ENCODE measurements around the gene PPP3R1.
"Not testable (repeated sequence)": the region's sequence is repeated elsewhere in the genome, so short reads cannot be mapped to it uniquely, and the experiment has no call there.

Gene PPP3R1

DNA sequence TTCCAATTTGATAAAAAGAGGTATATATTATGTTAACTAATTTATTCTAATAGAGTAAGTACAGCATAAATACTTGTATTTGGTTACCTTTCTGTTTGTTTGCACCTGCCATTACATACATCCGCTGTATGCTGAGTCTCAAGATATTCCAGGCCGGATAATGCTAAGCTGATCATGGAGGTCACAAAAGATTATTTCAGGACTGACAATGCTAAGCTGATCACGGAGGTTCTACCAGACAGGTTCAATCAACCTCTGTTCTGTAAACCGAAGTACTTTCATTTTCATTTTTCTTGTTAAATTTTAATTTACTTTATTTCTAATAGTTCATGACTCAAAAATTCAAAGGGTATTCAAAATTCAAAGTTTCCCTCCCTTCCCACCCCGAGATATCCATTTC lies 63.5 kb downstream of the PPP3R1 start:
- DNase-seq (ENCODE audit: low read depth): no peak

DNA sequence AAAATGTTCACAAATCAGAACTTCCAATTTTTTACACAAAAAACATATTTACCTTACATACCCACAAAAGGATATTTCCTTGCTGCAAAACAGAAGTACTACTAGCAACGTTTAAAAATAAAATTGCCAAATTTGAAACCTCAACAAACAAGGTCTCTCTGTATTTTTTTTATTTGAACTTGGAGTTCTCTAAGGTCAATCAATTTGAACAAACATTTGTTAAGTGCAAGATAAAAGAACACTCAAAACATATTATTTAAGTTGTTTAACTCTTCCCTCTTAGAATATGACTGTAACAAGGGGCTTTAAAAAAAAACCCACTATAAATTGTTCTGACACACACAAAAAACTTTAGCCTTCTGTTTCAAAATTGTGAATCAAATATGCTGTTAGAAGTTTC lies 65.0 kb downstream of the PPP3R1 start:
- no peak for DNase-seq (ENCODE audit: low read depth)

DNA sequence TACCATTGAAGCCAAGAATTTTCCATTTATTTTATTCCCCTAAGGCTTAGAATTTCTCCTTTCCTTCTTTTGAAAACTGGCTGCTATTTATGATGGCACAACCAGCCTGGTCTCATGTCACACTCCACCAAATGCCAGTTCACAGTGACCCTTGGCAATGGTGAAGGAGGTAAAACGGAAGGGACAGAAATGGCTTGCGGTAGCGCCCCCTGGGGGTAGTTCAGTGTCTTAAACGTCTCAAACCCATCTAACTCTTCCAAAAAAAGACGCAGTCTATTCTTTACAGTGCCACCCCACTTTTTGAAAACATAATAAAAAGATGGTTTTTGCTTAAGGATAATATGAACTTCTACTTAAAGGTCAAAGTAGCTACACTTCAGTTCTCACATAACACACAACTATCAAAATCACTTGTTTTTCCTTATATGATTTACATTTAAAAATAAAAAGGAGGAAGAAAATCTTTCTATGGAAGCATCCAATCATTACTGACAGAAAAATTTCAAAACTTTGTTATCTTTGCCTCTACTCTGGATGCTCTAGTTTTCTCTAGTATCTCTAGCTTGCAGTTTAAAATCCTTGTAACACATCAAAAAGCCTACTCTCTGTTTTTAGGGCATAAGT lies 66.7 kb downstream of the PPP3R1 start:
- DNase-seq (ENCODE audit: low read depth): peak; percentile 30

DNA sequence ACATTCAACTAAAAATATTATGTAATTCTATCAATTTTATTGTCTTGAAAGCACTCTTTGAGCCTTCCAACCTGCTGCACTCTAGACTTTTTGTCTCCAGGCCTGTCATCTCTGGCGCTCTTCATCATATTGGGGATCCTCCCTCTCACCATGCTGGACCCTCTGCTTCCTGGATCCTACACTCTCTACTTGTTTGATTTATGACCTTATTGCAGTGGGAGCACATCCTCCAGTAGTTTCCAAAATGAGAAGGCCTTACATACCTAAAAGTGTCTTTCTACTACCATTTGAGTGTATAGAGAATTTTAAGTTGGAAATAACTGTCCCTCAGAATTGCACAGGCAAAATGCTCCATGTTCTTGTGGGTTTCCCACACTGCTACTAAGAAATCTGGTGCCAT lies 69.4 kb downstream of the PPP3R1 start:
- no peak for DNase-seq (ENCODE audit: low read depth)

DNA sequence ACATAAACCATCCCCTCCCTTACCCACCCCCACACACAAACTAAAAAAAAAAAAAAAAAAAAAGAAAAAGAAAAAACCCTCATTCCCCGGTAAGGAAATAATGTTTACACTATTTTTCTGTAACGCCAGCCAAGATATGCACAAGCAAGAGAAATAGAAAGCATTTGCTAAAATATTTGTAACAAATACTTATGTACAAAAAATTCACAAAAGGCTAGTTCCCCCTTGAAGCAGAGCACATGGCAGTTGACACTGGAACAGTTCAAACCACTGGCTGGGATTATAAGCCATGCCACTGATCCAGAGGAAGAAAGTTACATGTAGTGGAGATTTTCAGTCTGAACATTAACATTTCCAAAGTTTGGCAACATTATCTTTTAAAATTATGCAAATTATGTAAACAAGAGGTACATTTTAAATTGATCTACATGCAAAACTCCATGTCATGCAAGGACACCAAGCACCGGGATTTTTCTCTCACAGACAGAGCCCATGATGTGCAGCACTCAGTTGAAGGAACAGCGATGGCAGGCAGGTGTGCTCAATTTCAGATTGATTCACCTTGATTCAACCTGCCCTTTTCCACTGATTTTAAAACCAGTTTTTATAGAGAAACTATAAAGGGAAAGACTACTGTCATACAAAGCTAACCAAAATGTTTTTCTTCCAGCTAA lies 73.2 kb downstream of the PPP3R1 start:
- DNase-seq (ENCODE audit: low read depth): no peak

DNA sequence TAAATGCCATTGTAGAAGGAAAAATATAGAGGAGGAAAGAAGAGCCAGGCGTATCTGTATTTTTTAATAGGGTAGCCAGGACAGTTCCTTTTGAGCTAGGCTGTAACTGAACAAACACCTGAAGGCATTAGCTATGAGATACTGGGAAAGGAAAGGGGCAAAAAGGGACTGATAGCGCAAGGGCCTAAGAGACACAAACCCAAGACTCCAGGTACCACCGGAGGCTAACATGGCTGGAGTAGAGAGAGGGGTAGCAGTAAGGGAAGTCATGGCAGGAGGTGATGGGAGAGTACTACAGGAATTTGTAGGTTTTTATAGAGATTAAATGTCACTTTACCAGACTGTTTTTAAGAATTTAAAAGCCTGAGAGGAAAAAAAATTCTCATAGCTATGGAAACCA lies 73.9 kb downstream of the PPP3R1 start:
- DNase-seq (ENCODE audit: low read depth): no peak

DNA sequence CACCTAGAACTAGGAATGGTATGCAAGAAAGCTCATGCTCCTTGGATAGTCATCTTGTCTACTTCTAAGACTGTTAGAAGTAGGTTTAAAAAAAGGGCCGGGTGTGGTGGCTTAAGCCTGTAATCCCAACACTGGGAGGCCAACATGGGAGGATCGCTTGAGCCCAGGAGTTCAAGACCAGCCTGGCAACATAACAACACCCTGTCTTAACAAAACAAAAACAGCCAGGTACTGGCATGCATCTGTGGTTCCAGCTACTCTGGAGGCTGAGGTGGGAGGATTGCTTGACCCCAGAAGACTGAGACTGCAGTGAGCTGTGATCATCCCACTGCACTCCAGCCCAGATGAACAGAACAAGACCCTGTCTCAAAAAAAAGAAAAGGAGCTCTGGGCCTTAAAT lies 74.8 kb downstream of the PPP3R1 start:
- no peak for DNase-seq (ENCODE audit: low read depth)

DNA sequence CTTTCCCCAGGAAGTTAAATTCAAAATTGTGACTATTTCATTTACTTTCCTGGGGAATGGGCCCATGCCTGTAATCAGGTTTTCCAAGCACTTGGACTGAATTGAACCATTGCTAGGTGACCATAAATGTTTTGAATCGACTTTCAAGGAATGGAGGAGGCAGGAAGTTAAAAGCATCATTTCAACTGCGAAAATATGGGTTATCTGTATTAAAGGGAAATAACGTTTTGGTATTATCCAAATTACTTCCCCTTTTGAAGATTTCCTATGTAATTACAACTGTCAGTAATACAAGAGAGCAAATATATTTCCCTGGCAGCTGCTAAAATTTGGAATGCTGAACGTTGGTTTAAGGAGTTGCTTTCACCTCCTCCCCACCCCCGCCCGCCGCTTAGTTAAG lies 75.7 kb downstream of the PPP3R1 start:
- DNase-seq (ENCODE audit: low read depth): no peak

DNA sequence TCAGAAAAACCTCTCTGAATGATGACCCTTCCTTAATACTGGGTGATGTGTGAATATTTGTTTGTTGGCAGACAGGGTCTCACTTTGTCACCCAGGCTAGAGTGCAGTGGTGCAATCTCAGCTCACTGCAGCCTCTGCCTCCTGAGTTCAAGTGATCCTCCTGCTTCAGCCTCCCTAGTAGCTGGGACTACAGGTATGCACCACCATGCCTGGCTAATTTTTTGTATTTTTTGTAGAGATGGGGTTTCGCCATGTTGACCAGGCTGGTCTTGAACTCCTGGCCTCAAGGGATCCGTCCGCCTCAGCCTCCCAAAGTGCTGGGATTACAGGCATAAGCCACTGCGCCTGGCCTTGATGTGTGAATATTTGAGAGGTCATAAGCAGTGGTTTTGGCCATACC lies 77.1 kb downstream of the PPP3R1 start:
- not testable (repeated sequence) for DNase-seq (ENCODE audit: low read depth)

DNA sequence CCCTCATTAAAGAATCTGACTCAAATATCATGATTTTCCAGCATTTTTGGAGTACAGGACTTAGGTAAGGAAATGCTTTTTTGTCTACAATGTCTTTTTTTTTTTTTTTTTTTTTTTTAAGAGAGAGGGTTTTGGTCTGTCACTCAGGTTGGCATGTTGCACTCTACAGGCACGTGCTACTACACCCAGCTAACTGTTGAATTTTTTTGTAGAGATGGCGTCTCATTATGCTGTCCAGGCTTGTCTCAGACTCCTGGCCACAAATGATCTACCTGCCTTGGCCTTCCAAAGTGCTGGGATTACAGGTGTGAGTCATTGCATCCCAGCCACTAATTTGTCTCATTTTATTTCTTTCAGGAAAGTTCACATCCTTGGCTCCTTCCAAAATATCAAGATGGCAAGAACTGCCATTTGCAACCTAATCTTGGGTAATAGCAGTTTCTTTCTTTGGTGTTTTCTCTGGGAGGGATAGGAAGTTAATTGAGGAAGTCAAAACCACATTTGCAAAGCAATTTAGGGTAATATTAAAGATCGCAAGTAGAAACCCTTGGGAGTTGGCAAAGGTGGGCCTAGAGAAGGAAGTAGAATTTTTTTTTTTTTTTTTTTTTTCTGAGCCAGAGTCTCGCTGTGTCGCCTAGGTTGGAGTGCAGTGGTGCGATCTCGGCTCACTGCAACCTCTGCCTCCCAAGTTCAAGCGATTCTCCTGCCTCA lies 79.2 kb downstream of the PPP3R1 start:
- DNase-seq (ENCODE audit: low read depth): no peak

DNA sequence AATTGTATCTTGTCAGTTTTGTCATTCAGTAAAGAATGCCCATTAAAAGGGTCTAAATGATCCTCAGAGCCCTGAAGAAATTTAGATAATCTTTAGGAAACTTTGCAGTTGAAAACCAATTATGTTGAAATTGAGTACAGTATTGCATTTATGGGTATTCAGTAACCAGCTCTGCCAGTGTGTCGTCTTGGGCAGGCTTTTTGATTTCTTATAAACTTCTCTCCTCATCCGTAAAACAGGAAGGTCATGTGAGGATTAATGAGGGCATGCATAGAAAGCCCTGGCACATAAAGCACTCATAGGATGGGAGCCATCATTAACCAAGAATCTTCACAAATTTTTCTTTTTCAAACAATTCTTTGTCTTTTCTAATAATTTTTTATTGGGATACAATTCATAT lies 79.8 kb downstream of the PPP3R1 start:
- no peak for DNase-seq (ENCODE audit: low read depth)

DNA sequence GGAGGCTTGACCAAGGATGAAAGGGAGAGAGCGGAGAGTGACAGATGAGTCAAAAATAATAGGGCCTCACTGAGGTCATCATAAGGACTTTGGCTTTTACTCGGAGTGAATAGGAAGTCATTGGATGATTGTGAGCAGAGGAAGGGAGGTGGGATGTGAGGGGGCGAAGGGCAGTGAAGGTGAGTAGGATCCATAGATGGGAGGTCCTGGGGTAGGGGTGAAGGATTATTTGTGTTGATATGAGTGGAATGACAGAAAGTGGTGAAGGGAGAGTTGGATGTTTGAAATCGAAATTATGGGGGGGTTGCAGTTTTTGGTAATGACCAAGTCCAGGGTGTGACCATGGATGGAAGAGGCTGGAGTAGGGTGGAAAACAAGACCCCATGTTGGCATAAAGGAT lies 80.6 kb downstream of the PPP3R1 start:
- DNase-seq (ENCODE audit: low read depth): no peak

DNA sequence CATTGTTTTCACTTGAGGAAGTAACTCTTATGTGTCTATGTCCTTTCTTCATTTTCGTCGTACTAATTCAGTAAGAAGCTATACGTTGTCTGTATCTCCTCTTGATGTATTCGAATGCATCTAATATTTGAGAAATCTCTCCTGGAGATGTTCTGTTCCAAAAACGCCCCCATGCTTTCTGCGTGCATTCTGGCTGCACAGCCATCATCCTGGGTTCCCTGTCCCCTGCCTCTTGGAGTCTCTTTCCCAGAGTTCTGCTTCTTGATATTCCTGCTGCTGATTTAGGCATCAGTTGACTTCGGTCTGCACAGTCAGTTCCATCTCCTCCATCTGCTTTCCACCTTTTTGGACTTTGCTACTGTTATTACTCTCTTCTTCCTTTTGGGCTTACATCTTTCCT lies 81.2 kb downstream of the PPP3R1 start:
- DNase-seq (ENCODE audit: low read depth): no peak

DNA sequence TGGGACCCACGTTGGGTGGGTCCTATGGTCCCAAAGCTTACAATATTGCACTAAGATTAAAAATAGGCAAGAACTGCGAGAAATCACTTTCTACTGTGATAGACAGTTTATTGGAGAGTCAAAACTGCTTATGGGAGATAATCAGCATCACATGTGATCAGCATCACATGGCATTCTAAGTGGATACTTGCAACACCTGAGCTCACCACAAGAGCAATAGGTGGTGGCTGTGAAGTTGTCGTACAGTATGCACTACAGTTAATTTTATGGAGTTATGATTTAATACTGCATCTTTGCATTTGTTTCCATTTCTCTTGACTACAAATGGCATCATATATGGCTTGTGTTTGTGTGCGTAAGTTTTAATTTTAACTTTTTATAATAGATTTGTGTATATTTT lies 83.0 kb downstream of the PPP3R1 start:
- no peak for DNase-seq (ENCODE audit: low read depth)

DNA sequence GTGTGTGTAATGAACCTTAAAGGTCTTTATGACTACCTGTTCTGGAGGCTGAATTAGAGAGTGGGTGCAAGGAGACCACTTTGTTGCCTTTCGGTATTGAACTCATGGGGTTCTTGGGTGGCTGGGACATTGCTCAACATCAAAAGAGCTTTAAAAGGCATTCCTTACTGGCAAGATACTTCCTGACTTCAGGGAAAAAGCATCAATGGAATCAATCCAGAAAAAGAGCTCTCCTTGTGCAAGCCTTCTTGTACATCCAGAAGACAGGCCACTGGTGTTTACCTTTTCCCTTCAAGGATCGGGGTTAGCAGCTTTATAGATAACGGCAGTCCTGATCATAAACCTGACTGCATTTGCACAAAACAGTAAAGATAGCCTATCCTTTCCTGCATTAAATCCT lies 85.1 kb downstream of the PPP3R1 start:
- no peak for DNase-seq (ENCODE audit: low read depth)

DNA sequence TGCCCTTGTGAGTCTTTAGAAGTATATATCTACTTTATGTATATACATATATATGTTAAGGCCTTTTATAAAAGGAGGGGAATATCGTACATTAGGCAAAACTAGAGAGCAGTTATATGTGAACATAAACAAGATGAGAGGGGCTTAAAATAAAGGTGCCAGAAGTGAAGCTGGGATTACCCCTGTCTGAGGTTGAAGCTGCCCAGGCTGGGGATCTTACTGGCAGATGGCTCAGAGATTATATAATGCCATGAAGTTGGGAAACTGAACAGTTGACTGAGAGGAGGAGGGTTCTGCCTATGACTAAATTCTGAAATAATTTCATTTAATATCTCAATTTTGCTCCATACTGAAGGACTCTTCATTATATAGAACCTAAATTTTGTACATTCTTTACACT lies 88.7 kb downstream of the PPP3R1 start:
- no peak for DNase-seq (ENCODE audit: low read depth)

DNA sequence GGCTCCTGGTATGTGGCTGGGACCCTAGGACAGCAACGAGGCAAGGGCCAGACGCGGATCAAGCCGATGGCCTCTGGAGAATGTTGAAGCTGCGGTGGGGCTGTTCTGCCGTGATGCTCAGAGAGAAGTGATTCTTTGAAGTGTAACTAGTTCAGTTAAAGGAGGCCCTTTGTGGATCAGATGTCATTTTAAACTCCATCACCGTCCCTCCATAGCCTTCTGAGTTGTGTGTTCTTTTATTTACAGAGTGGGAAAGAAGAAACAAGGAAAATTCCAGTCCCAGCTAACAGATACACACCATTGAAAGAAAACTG lies 94.2 kb downstream of the PPP3R1 start:
- DNase-seq (ENCODE audit: low read depth): no peak

DNA sequence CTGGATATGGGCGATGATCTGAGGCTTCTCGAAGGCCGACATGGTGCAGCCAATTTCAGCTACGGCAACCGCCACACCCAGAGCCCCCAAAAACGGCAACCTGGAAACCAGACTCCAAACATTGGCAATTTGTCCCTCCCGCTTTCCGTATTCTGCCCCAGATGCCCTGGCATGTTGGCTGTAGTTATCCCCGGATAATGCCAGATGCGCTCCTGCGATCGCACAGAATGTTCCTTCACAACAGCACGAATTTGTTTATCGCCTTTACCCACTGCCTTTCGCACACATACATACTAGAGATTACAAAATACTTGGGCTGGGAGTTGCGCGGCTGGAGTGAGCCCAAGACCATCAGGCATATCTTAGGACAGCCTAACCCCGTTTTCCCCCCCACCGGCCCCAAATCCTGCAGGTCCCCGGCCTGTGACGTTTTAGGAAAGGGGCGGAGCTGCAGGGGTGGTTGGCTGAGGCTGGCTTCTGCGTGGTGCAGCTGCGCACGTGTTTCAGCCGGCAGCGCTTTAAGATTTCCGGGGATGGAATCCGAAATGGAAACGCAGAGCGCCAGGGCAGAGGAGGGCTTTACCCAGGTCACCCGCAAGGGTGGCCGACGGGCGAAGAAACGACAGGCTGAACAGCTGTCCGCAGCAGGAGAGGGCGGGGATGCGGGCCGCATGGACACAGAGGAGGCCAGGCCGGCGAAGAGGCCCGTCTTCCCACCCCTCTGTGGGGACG lies 94.8 kb downstream of the PPP3R1 start, which contains the start of gene PNO1:
PNO1 (plus strand) TSS at position 487 of the 732 bp plus-strand sequence; CDS start at position 534, 47 bp downstream.
- peak; percentile 97 for DNase-seq (ENCODE audit: low read depth)

DNA sequence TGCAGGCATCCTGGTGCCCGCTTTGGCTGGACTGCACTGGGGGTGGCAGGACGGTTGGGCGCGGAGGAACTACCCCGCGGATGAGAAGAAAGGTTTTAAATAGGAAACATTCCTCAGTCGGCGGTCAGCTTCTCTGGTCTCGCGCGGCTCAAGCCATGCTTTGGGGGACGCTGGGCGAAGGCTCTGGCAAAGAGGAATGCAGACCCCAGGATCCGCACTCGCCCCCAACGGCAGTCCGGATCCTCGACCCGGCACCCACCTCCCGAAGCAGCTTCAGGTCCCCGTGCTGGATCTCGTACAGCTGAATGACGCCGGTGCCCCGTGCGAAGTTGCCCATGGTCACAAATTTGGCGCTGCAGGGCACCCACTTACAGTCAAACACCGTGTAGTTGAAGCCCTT lies 95.3 kb downstream of the PPP3R1 start:
- DNase-seq (ENCODE audit: low read depth): no peak

DNA sequence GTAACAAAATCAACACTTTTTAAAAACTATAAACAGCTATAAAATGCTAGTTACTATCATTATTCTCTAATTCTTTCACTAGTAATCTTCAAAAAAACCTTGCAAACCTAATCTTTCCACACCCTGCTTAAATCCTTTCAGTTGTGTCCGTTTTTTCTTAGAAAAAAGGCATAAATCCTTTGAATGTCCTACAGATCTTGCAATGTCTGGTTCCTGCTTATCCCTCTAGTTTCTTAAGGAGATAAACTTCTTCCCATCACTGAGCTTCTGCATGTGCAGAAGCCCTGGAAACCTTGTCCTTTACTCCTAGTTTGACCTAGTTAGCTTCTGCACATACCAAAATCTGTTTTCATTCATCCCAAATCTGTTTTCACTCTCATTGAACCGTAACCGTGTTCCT lies 95.9 kb downstream of the PPP3R1 start:
- DNase-seq (ENCODE audit: low read depth): no peak

DNA sequence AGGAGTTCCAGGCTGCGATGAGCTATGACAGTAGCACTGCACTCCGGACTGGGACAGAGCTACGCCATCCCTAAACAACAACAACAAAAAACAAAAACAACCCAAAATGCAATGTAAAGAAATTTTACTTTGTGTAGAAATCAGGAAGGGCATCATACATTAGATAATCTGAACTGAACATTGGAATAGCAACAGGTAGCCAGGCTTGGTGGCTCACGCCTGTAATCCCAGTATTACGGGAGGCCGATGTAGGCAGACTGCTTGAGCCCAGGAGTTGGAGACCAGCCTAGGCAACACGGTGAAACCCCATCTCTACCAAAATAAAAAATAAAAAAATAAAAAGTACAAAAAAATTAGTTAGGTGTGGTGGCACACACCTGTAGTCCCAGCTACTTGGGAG lies 96.7 kb downstream of the PPP3R1 start:
- no peak for DNase-seq (ENCODE audit: low read depth)

DNA sequence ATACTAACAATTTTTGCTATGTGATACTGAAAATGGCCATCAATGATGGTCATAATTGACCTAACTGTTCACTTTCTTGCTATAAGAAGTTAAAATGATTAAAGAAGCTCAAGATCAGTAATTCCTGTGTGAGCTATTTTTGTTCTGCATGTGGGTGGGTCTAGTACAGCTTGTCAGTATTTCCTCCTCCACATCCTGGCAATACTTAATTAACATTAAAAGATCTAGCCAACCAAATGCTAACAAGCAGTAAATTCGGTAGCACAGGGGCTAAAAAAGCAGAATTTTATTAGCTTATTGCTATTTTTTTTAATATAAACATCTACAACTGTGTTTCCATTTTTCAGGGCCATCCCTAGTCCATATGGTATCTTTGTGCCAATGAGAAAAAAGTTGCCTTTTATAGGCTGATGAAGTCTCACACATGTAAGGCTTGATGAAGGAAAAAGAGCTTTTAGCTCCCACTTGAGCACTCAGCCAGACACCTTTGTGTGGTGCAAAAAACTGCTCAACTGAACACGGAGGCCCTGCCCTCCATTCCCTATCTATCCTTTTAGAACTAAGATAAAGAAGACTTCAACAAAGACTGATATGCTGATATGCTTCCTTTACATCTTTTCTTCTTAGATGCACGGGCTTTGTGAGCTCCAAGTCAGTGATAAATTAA lies 99.5 kb downstream of the PPP3R1 start:
- no peak for DNase-seq (ENCODE audit: low read depth)

Data from T follicular helper cell (primary cell).